Fibroblast of the aortic adventitia (primary cell): ENCODE data around the gene MAN2B1. TPM values are rescaled to one million over a fixed set of nuclear protein-coding genes. Genes with fewer than 3 reads are reported as not detected.

Source experiments
- DNase-seq: peaks from one replicate; pipeline ENCODE4 v3.0.0-alpha.2; 2010; ENCODE audit warnings: low read depth
- H3K4me3 ChIP-seq: 2 replicates; pipeline ENCODE4 v1.5.1; 2011; ENCODE audit warnings: low read depth, mild to moderate bottlenecking, control low read depth, low read length, moderate library complexity
- CTCF ChIP-seq: IDR thresholded peaks from 2 replicates; pipeline ENCODE4 v1.5.1; 2011; ENCODE audit warnings: mild to moderate bottlenecking, low read length, control low read depth, inconsistent platforms; ENCODE audit not compliant: insufficient read depth
- total RNA-seq: library from RNA; depleted of rRNA; stranded (reverse); fragments of >200 nt; gene quantifications from 2 replicates; pipeline ENCODE4 v1.2.3, GENCODE V29; 2012; ENCODE audit warnings: low replicate concordance

The MAN2B1 gene
- total RNA-seq, 1 donor = 38.2 TPM

- DNase-seq = peak; percentile 91
Observed at GRCh38 chr19:12669270-12670158, 3.0 kb upstream of the MAN2B1 start.

GRCh38 chr19:12668932-12669269, 2.4 kb upstream of the MAN2B1 start:
- peak; percentile 55 for DNase-seq
- H3K4me3 ChIP-seq = peak overlapping the region; percentile 94
- no peak for TF ChIP-seq CTCF

More at GRCh38 chr19:12669270-12670158, 3.0 kb upstream of the MAN2B1 start:
- TF ChIP-seq CTCF = no peak
- H3K4me3 ChIP-seq = peak overlapping the region; percentile 94

- DNase-seq = no peak
- peak overlapping the region; percentile 94 for H3K4me3 ChIP-seq
- no peak for TF ChIP-seq CTCF
Observed at GRCh38 chr19:12668346-12668745, 1.8 kb upstream of the MAN2B1 start.

GRCh38 chr19:12667731-12668302, 1.3 kb upstream of the MAN2B1 start:
- no peak for DNase-seq
- TF ChIP-seq CTCF = no peak
- H3K4me3 ChIP-seq = peak overlapping the region; percentile 94

GRCh38 chr19:12665671-12666264, 774 bp downstream of the MAN2B1 start:
- DNase-seq = no peak
- peak overlapping the region; percentile 94 for H3K4me3 ChIP-seq
- no peak for TF ChIP-seq CTCF

GRCh38 chr19:12665281-12665573, 1.3 kb downstream of the MAN2B1 start:
- TF ChIP-seq CTCF = no peak
- no peak overlapping the region for H3K4me3 ChIP-seq
- no peak for DNase-seq
